Heart left ventricle (tissue), 13 donors: ENCODE measurements around the gene KCNK7.

ENCODE experiments used
- POLR2A ChIP-seq, 2 donors: fragments of 450-650 bp; IDR thresholded peaks; one replicate each; pipeline ENCODE4 v1.6.1; 2017; ENCODE audit warnings: antibody characterized with exemption in 2 of 2, mild to moderate bottlenecking in 2 of 2, moderate library complexity in 2 of 2
- TF ChIP-seq, protein P1 (sequence below), 12 donors: fragments of 200-600 bp; sonication (generic) in 4 of 12; IDR thresholded peaks; one replicate each; pipeline versions ENCODE4 v1.5.0 to v1.8.0; 2018 to 2022; ENCODE audit warnings: antibody characterized with exemption in 12 of 12, mild to moderate bottlenecking in 5 of 12
- donor health status: ischemic (EF 13 %, LVEDD 7.1; RV severe dilation, severe dysfunction).
- donor health status: DM: no; HTN: yes; CAD: no.
- donor health status: DM: no; HTN: no; CAD: no.
- donor health status: ischemic (EF 25% LVEDD 6.9; RV normal size, moderate dysfunction).
- donor health status: ischemic (EF 25% LVEDD 5.7; RV mildly dilated, moderate dysfunction).
- donor health status: ischemic (EF 35%, LVEDD 5.7; RV mildly dilated, moderate dysfunction).
- donor health status: nonischemic (EF 11% LVEDD 7.7; RV severe dilation, severe dysfunction).
- donor health status: DM: yes; HTN: yes; CAD: no.
- donor health status: PGD.
- donor health status: ischemic (EF 29% LVEDD 5.4; RV normal size, mild dysfunction).
- donor health status: nonischemic (EF 23%, LVEDD 6.1; RV moderate dilation, normal function).

DNA sequence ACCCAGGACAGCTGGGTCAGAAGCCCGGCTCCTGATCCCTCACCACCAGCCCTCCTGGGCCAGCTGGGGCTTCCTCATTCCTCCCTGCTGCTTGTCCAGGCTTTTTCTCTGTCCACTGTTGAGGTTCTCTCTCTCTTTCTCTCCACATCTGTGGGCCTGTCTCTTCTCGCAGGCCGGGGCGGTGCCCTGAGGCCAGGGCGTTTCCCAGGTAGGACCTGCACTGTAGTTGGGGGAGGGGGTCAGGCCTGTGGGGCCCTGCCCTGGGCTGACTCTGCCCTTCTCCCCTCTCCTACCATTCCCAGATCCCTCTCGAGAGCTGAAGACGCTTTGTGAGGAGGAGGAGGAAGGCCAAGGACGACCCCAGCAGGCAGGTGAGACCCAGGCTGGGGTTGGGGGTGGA lies 14.8 kb downstream of the KCNK7 start:
- TF ChIP-seq, protein P1, sequence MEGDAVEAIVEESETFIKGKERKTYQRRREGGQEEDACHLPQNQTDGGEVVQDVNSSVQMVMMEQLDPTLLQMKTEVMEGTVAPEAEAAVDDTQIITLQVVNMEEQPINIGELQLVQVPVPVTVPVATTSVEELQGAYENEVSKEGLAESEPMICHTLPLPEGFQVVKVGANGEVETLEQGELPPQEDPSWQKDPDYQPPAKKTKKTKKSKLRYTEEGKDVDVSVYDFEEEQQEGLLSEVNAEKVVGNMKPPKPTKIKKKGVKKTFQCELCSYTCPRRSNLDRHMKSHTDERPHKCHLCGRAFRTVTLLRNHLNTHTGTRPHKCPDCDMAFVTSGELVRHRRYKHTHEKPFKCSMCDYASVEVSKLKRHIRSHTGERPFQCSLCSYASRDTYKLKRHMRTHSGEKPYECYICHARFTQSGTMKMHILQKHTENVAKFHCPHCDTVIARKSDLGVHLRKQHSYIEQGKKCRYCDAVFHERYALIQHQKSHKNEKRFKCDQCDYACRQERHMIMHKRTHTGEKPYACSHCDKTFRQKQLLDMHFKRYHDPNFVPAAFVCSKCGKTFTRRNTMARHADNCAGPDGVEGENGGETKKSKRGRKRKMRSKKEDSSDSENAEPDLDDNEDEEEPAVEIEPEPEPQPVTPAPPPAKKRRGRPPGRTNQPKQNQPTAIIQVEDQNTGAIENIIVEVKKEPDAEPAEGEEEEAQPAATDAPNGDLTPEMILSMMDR (IDR thresholded peaks at IDR 0.05), result no peak
- no peak for TF ChIP-seq POLR2A (IDR thresholded peaks at IDR 0.05)
